Measurements from ENCODE around the gene RSPO4.

- TF ChIP-seq CTCF (IDR thresholded peaks at IDR 0.05; ENCODE audit: low read length) (no peak), EZH2 (optimal IDR thresholded peaks at IDR 0.05; ENCODE audit: low read depth, low read length) (no peak)
Measured at GRCh38 chr20:910870-911770, 91.0 kb downstream of the RSPO4 start.

Data from MM.1S (cell line).